GM18505 (cell line): ENCODE measurements around the gene TSC2.
"Not testable (repeated sequence)": the region's sequence is repeated elsewhere in the genome, so short reads cannot be mapped to it uniquely, and the experiment has no call there.

Experiments
- ATAC-seq: cut with Tn5 transposase; IDR thresholded peaks from one replicate; pipeline ENCODE4 v1.9.1; 2021; ENCODE audit not compliant: unreplicated experiment
- POLR2A ChIP-seq: IDR thresholded peaks from 4 replicates; pipeline ENCODE4 v1.6.1; 2011; ENCODE audit warnings: borderline replicate concordance; ENCODE audit not compliant: insufficient read depth, insufficient read length; ENCODE audit errors: extremely low read depth

The TSC2 gene

DNA sequence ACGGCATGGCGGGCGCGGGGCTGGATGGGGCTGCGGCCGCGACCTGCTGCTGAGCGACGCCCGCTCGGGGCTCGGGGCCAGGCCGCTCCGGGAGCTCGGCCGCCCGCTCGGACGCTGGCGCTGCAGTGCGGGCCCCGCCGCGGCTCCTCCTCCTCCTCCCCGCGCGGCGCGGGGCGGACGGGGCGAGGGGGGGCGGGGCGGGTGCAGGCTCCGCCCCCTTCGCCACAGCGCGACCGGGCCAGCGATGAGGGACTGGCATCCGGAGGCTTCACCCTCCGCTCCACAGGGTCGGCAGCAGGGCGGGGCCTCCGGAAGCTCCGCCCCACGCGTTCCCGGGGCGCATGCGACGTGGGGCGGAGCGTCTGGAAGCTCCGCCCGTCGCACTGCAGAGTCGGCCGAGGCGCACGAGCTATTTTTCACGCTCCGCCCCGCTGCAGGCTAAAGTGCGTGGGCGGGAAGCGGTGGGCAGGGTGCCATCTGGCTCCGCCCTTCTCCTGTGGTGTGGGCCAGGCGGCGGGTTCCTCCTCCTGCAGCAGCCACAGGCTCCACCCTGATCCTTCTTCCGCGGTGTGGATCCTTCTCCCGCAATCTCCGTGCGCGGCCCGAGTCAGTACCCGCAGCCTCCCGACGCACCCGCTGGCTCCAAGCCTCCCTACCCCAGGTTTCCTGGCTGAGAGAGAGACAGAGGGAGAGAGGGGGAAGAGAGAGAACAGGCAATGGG is 88.1 kb downstream of the TSC2 start, which contains the start of gene PKD1:
Gene PKD1, minus strand, starts transcription at position 129 of the 721 bp plus-strand sequence. CDS start 209 bp downstream, outside the sequence.
- peak; percentile 30 for TF ChIP-seq POLR2A
- not testable (repeated sequence) for ATAC-seq
